A549 (cell line): Measurements from ENCODE around the gene ATXN7L1. TPM values are rescaled to one million over a fixed set of nuclear protein-coding genes. Genes with fewer than 3 reads are reported as not detected.

ENCODE experiments used
- ATAC-seq, 2 experiments: fragments of 200-7000 bp in 1 of 2; fragments of >200 bp in 1 of 2; cut with Nextera tagmentation in 1 of 2; cut with Tn5 transposase in 1 of 2; 3 replicates each; pipeline versions ENCODE4 v1.8.0 to v1.9.1; 2018 to 2020; ENCODE audit warnings: mild to moderate bottlenecking in 1 of 2, moderate library complexity in 1 of 2
- CTCF ChIA-PET: fragments of 300-600 bp; sonication (Branson Sonifier 250); formaldehyde crosslinking; extraction: SDS; loops from one replicate; lab custom pipeline; 2021; ENCODE audit warnings: antibody characterized with exemption, inconsistent platforms; lab: Yijun Ruan, JAX
- POLR2A ChIA-PET: fragments of 350-600 bp; formaldehyde crosslinking; extraction: SDS; loops from one replicate; lab custom pipeline; 2021; ENCODE audit warnings: antibody characterized with exemption, inconsistent platforms; lab: Yijun Ruan, JAX
- DNase-seq, 2 experiments: peaks; one replicate each; pipeline versions ENCODE4 v3.0.0 to v3.0.0-alpha.2; 2011 to 2016; ENCODE audit warnings: low read depth in 1 of 2, low spot score in 1 of 2
- FAIRE-seq: peaks from 2 replicates; lab custom pipeline; 2011; peaks lifted over from hg19 to GRCh38; lab: Jason Lieb, UNC
- H3K27ac ChIP-seq, 2 experiments: fragments of >200 bp; sonication (Bioruptor Twin); formaldehyde crosslinking; 3 replicates each; pipeline ENCODE4 v1.5.1; 2016 to 2017
- H3K4me1 ChIP-seq: fragments of >200 bp; sonication (Bioruptor Twin); formaldehyde crosslinking; 3 replicates; pipeline ENCODE4 v1.6.1; 2016
- H3K4me2 ChIP-seq: fragments of >200 bp; sonication (Bioruptor Twin); formaldehyde crosslinking; 3 replicates; pipeline ENCODE4 v1.6.1; 2016
- H3K4me3 ChIP-seq: fragments of >200 bp; sonication (Bioruptor Twin); formaldehyde crosslinking; 3 replicates; pipeline ENCODE4 v1.5.1; 2016
- H3K9me3 ChIP-seq: fragments of >200 bp; sonication (Bioruptor Twin); formaldehyde crosslinking; 3 replicates; pipeline ENCODE4 v1.6.1; 2016
- CBX2 ChIP-seq: fragments of 200-600 bp; sonication (generic); IDR thresholded peaks from 2 replicates; pipeline ENCODE4 v1.6.1; 2016; ENCODE audit warnings: low read depth, mild to moderate bottlenecking, borderline replicate concordance
- CHD2 ChIP-seq: fragments of 150-350 bp; IDR thresholded peaks from 2 replicates; pipeline ENCODE4 v1.6.1; 2014; ENCODE audit warnings: low read length; ENCODE audit not compliant: partially characterized antibody
- EHF ChIP-seq: fragments of 250-450 bp; sonication (Bioruptor Pico); IDR thresholded peaks from 2 replicates; pipeline ENCODE4 v1.5.0; 2020; ENCODE audit warnings: mild to moderate bottlenecking
- HOXB13 ChIP-seq: fragments of 250-450 bp; sonication (Bioruptor Pico); IDR thresholded peaks from 2 replicates; pipeline ENCODE4 v1.5.0; 2020; ENCODE audit warnings: low read depth, mild to moderate bottlenecking, moderate library complexity
- HOXB5 ChIP-seq: fragments of 250-450 bp; sonication (Bioruptor Pico); IDR thresholded peaks from 2 replicates; pipeline ENCODE4 v1.5.0; 2020; ENCODE audit warnings: mild to moderate bottlenecking, moderate library complexity
- MAFK ChIP-seq: fragments of 450-650 bp; IDR thresholded peaks from 2 replicates; pipeline ENCODE4 v1.6.1; 2014; ENCODE audit not compliant: partially characterized antibody
- MAZ ChIP-seq: fragments of 150-350 bp; IDR thresholded peaks from 2 replicates; pipeline ENCODE4 v1.6.1; 2014; ENCODE audit warnings: antibody characterized with exemption, low read depth, low read length, borderline replicate concordance
- MYC ChIP-seq: IDR thresholded peaks from 2 replicates; pipeline ENCODE4 v1.6.1; 2012; ENCODE audit warnings: mild to moderate bottlenecking, inconsistent platforms, low read length, improper control_type of control experiment, borderline replicate concordance
- NFE2L2 ChIP-seq: fragments of 150-350 bp; conservative IDR thresholded peaks from 2 replicates; pipeline ENCODE4 v1.6.1; 2014; ENCODE audit warnings: low read length
- NR3C1 ChIP-seq: fragments of >200 bp; sonication (Bioruptor Twin); formaldehyde crosslinking; IDR thresholded peaks from 3 replicates; pipeline ENCODE4 v1.6.1; 2017
- RARB ChIP-seq: fragments of 250-450 bp; sonication (Bioruptor Pico); IDR thresholded peaks from 2 replicates; pipeline ENCODE4 v1.8.0; 2021; ENCODE audit warnings: mild to moderate bottlenecking, moderate library complexity
- RFX5 ChIP-seq: fragments of 450-650 bp; IDR thresholded peaks from 2 replicates; pipeline ENCODE4 v1.7.1; 2014; ENCODE audit warnings: antibody characterized with exemption, mild to moderate bottlenecking, moderate library complexity
- ZSCAN20 ChIP-seq: fragments of 250-450 bp; sonication (Bioruptor Pico); IDR thresholded peaks from 2 replicates; pipeline ENCODE4 v1.8.0; 2022; ENCODE audit warnings: mild to moderate bottlenecking, moderate library complexity
- WGBS: methylation state at CpG from one replicate; pipeline ENCODE4 v1.1.6; 2017; ENCODE audit errors: missing lambda C conversion rate; 5-methylcytosine and 5-hydroxymethylcytosine counted together
- polyA plus RNA-seq, 4 experiments: library from polyadenylated mRNA; depleted of rRNA in 3 of 4; stranded (reverse); fragments of >200 nt; fragmentation: RNase III in 1 of 4; extraction: RNeasy Plus Mini Kit Qiagen cat#74134 plus additional on column Dnase treatment in 1 of 4; gene quantifications; 2 replicates in 3 of 4; 3 replicates in 1 of 4; pipeline ENCODE4 v1.2.3, GENCODE V29; 2011 to 2017
- TF ChIP-seq, protein P1 (sequence below): fragments of 150-350 bp; IDR thresholded peaks from 2 replicates; pipeline ENCODE4 v1.6.1; 2014; ENCODE audit warnings: low read depth, mild to moderate bottlenecking, low read length
- TF ChIP-seq, protein P2 (sequence below): IDR thresholded peaks from 2 replicates; pipeline ENCODE4 v1.6.1; 2012
- TF ChIP-seq, protein P3 (sequence below): IDR thresholded peaks from 2 replicates; pipeline ENCODE4 v1.6.1; 2012; ENCODE audit warnings: low read depth, borderline replicate concordance

Gene ATXN7L1
- polyA plus RNA-seq, 2 of the 4 experiments (the other 2 are of a cell fraction), result 4.5 to 5.7 TPM

DNA sequence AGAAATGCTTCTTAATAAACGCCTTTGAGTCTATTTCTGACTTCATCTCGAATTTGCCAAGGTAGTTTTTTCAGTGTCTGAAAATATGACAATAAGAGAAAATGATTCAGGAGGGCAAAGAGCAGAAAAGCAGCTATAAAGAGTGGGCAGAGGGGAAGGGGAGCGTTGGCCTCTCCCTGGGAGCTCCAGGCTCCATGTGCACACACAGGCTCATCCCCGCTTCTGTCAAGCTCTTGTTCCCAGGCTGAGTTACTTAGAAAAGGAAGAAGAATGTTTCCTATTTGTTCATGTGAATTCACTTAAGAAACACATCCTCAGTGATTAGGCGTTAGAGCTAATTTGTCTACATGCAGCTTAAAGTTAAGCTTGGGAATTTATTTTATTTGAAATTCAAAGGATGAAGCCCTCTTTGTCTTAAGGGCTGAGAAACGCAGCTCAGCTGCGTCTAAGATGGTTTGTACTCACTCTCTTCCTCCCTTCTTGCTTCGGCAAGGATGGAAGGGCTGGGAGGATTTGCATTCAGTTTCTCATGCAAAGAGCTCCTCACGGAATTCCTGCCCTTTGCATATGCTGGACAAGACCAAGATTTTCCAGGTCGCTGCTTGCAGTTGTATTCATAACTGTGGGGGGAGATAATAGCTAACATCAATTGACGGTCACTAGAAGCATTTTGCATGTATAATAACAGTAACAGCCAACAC lies 29.0 kb upstream of the ATXN7L1 start (continued):
- TF ChIP-seq, protein P1, sequence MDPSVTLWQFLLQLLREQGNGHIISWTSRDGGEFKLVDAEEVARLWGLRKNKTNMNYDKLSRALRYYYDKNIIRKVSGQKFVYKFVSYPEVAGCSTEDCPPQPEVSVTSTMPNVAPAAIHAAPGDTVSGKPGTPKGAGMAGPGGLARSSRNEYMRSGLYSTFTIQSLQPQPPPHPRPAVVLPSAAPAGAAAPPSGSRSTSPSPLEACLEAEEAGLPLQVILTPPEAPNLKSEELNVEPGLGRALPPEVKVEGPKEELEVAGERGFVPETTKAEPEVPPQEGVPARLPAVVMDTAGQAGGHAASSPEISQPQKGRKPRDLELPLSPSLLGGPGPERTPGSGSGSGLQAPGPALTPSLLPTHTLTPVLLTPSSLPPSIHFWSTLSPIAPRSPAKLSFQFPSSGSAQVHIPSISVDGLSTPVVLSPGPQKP, result no peak

DNA sequence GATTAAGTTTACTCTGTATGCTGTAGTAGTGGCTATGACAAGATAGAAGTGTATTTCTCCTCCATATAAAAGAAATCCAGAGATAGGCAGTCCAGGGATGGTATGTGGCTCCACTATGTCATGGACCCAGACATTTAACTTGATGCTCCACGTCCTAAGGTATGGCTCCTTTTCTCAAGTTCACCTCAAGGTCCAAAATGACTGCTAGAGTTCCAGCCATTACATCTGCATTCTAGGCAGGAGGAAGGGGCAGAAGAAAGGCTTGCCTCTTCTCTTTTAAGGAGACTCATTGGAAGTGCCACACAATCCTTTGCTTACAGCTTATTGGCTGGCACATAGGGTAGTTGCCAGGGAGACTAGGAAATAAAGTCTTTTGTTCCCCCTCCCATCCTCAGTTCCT lies 27.7 kb upstream of the ATXN7L1 start:
- DNase-seq (no peak), FAIRE-seq (no peak), ATAC-seq (no peak)
- H3K4me3 ChIP-seq, result no peak overlapping the region
- no peak for TF ChIP-seq HOXB13 (CRISPR knock-in tag)
- TF ChIP-seq CHD2, result no peak
- no peak for TF ChIP-seq MAFK
- TF ChIP-seq, protein P2, sequence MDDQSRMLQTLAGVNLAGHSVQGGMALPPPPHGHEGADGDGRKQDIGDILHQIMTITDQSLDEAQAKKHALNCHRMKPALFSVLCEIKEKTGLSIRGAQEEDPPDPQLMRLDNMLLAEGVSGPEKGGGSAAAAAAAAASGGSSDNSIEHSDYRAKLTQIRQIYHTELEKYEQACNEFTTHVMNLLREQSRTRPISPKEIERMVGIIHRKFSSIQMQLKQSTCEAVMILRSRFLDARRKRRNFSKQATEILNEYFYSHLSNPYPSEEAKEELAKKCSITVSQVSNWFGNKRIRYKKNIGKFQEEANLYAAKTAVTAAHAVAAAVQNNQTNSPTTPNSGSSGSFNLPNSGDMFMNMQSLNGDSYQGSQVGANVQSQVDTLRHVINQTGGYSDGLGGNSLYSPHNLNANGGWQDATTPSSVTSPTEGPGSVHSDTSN, result no peak
- TF ChIP-seq HOXB5 (CRISPR knock-in tag), result no peak
- TF ChIP-seq NR3C1, result no peak
- no peak for TF ChIP-seq RFX5
- no peak for TF ChIP-seq ZSCAN20 (CRISPR knock-in tag)
- ChIA-PET CTCF (no interaction called here), POLR2A (no interaction called here)
- H3K4me1 ChIP-seq, result no peaks in the 10 kb centered on the region
- 84% methylated on average over 1 of the region's 1 CpG for WGBS
- H3K9me3 ChIP-seq, result no peaks in the 10 kb centered on the region
- H3K4me2 ChIP-seq, result no peak overlapping the region
- no peak overlapping the region for H3K27ac ChIP-seq

DNA sequence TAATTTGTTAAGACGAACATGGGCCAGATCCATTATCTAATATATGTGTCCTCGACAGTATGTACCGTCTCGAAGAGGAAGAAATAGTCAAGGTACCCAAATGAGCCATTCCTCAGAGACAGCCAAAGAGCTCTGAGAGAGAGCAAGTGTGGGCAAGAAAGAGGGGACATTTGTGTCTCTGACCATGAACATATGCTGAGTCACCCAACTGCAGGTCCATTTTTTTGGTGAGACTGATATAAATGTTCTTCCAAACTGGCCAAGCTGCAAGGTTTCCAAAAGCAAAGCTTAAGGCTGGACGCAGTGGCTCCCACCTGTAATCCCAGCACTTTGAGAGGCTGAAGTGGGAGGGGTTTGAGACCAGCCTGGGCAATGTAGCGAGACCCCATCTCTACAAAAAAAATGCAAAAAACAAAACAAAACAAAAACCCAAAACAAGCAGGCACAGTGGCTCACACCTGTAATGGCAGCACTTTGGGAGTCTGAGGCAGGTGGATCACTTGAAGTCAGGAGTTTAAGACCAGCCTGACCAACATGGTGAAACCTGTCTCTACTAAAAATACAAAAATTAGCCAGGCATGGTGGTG lies 26.0 kb upstream of the ATXN7L1 start:
- H3K4me3 ChIP-seq, result no peak overlapping the region
- FAIRE-seq (no peak), ATAC-seq (no peak), DNase-seq (no peak)
- WGBS, result 93% methylated on average over 6 of the region's 6 CpGs
- H3K27ac ChIP-seq, result 0 out of 6 replicates have a peak overlapping the region, but pooled peaks of 1 of the 2 experiments have one; percentile 10
- CTCF ChIA-PET, result interaction anchor here (1.1 to 1.7 kb wide), 3 partner anchors 10 to 25 kb away, joined by 3 to 4 read pairs (median 4); no protein-coding TSS in a partner anchor
- H3K9me3 ChIP-seq, result no peaks in the 10 kb centered on the region
- TF ChIP-seq ZSCAN20 (CRISPR knock-in tag) (no peak), NFE2L2 (peak; percentile 61; the same call in 1 of the 2 replicates), MYC (no peak), MAFK (peak; percentile 49), RARB (CRISPR knock-in tag) (no peak)
- no peak overlapping the region for H3K4me2 ChIP-seq
- no peaks in the 10 kb centered on the region for H3K4me1 ChIP-seq
- POLR2A ChIA-PET, result no interaction called here

DNA sequence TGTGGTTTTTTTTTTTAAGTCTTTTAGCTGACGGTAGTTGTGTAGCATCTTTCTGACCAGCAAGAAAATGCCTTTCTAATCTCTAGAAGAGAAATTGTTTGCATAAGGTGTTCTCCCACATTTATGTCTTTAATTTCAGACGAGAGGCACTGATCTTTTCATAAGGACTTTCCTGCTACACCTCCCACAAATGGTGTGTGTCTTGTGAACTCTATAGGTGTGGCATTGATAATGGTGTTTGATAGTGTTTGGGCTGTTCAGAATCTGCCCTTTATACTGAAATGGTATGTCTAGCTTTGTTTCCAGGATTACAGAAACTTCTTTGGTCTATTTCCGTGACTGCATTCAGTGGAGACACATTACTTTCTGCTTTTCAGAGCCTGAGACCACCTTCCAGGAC lies 21.6 kb upstream of the ATXN7L1 start:
- Histone ChIP-seq H3K9me3 (no peaks in the 10 kb centered on the region), H3K4me1 (no peaks in the 10 kb centered on the region), H3K27ac (no peak overlapping the region), H3K4me2 (no peak overlapping the region), H3K4me3 (no peak overlapping the region)
- POLR2A ChIA-PET, result no interaction called here
- CTCF ChIA-PET, result no interaction called here
- TF ChIP-seq CBX2 (no peak), MAZ (no peak), MAFK (no peak), EHF (CRISPR knock-in tag) (no peak)
- TF ChIP-seq, protein P2, result no peak
- TF ChIP-seq, protein P3, sequence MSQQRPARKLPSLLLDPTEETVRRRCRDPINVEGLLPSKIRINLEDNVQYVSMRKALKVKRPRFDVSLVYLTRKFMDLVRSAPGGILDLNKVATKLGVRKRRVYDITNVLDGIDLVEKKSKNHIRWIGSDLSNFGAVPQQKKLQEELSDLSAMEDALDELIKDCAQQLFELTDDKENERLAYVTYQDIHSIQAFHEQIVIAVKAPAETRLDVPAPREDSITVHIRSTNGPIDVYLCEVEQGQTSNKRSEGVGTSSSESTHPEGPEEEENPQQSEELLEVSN, result no peak
- ATAC-seq (no peak), DNase-seq (no peak), FAIRE-seq (no peak)
- 79% methylated on average over 3 of the region's 3 CpGs for WGBS
